Trophoblast cell (in vitro differentiated cells and primary cell): ENCODE results near the gene LIPG.

ENCODE experiments used
- DNase-seq, 2 donors: peaks; one replicate each; pipeline ENCODE4 v3.0.0-alpha.2; 2016
- H2AFZ ChIP-seq: 2 replicates; pipeline ENCODE4 v1.6.1; 2013; ENCODE audit warnings: low read length, moderate library complexity, mild to moderate bottlenecking; ENCODE audit not compliant: insufficient read depth, poor library complexity
- H2AK5ac ChIP-seq: 2 replicates; pipeline ENCODE4 v1.6.1; 2013; ENCODE audit warnings: mild to moderate bottlenecking, low read length
- H2BK120ac ChIP-seq: 2 replicates; pipeline ENCODE4 v1.6.1; 2013; ENCODE audit warnings: low read length, mild to moderate bottlenecking, moderate library complexity; ENCODE audit not compliant: insufficient read depth, poor library complexity
- H2BK12ac ChIP-seq: 2 replicates; pipeline ENCODE4 v1.6.1; 2013; ENCODE audit warnings: mild to moderate bottlenecking, low read length, moderate library complexity
- H2BK5ac ChIP-seq: 2 replicates; pipeline ENCODE4 v1.6.1; 2013; ENCODE audit warnings: low read length, low read depth, moderate library complexity, mild to moderate bottlenecking; ENCODE audit not compliant: poor library complexity
- H3K14ac ChIP-seq: 2 replicates; pipeline ENCODE4 v1.6.1; 2013; ENCODE audit warnings: mild to moderate bottlenecking, low read length
- H3K18ac ChIP-seq: 2 replicates; pipeline ENCODE4 v1.6.1; 2013; ENCODE audit warnings: mild to moderate bottlenecking, low read length
- H3K23ac ChIP-seq: 2 replicates; pipeline ENCODE4 v1.6.1; 2013; ENCODE audit warnings: low read length
- H3K27ac ChIP-seq: 2 replicates; pipeline ENCODE4 v1.5.1; 2013; ENCODE audit warnings: low read depth, mild to moderate bottlenecking, inconsistent platforms, low read length, moderate library complexity
- H3K27me3 ChIP-seq: 2 replicates; pipeline ENCODE4 v1.6.1; 2013; ENCODE audit warnings: inconsistent platforms, mild to moderate bottlenecking, low read length, moderate library complexity; ENCODE audit not compliant: insufficient read depth
- H3K36me3 ChIP-seq, 2 experiments: 1 replicate in 1 of 2; 2 replicates in 1 of 2; pipeline ENCODE4 v1.6.1; 2013; ENCODE audit warnings: low read length in 2 of 2, mild to moderate bottlenecking in 2 of 2, moderate library complexity in 1 of 2; ENCODE audit not compliant: insufficient read depth in 2 of 2, control insufficient read depth in 1 of 2
- H3K4ac ChIP-seq: 2 replicates; pipeline ENCODE4 v1.6.1; 2013; ENCODE audit warnings: low read depth, mild to moderate bottlenecking, low read length, moderate library complexity
- H3K4me1 ChIP-seq, 2 experiments: 1 replicate in 1 of 2; 2 replicates in 1 of 2; pipeline ENCODE4 v1.6.1; 2013; ENCODE audit warnings: low read length in 2 of 2, mild to moderate bottlenecking in 2 of 2, moderate library complexity in 1 of 2; ENCODE audit not compliant: insufficient read depth in 2 of 2, control insufficient read depth in 1 of 2
- H3K4me2 ChIP-seq: 2 replicates; pipeline ENCODE4 v1.6.1; 2013; ENCODE audit warnings: inconsistent platforms, mild to moderate bottlenecking, low read length, moderate library complexity
- H3K4me3 ChIP-seq: 2 replicates; pipeline ENCODE4 v1.5.1; 2013; ENCODE audit warnings: mild to moderate bottlenecking, low read depth, low read length, inconsistent platforms
- H3K79me1 ChIP-seq: one replicate; pipeline ENCODE4 v1.6.1; 2013; ENCODE audit warnings: low read length
- H3K79me2 ChIP-seq: 2 replicates; pipeline ENCODE4 v1.6.1; 2013; ENCODE audit warnings: low read length, mild to moderate bottlenecking; ENCODE audit not compliant: control insufficient read depth, insufficient read depth, poor library complexity
- H3K9ac ChIP-seq: 2 replicates; pipeline ENCODE4 v1.6.1; 2013; ENCODE audit warnings: mild to moderate bottlenecking, low read length
- H3K9me3 ChIP-seq: 2 replicates; pipeline ENCODE4 v1.6.1; 2013; ENCODE audit warnings: low read depth, mild to moderate bottlenecking, control low read depth, inconsistent platforms, low read length; ENCODE audit not compliant: insufficient read depth
- H4K12ac ChIP-seq: 2 replicates; pipeline ENCODE4 v1.6.1; 2013; ENCODE audit warnings: low read depth, mild to moderate bottlenecking, low read length, moderate library complexity
- H4K8ac ChIP-seq: 2 replicates; pipeline ENCODE4 v1.6.1; 2013; ENCODE audit warnings: low read depth, mild to moderate bottlenecking, low read length, moderate library complexity
- H4K91ac ChIP-seq: one replicate; pipeline ENCODE4 v1.6.1; 2013; ENCODE audit warnings: low read depth, mild to moderate bottlenecking, low read length, moderate library complexity
- WGBS: extraction: QIAGEN DNeasy Blood & Tissue Kit; methylation state at CpG from one replicate; pipeline ENCODE4 v1.1.7; 2013; ENCODE audit warnings: missing lambda C conversion rate; ENCODE audit not compliant: insufficient read length, insufficient coverage; ENCODE audit errors: extremely low coverage; 5-methylcytosine and 5-hydroxymethylcytosine counted together

LIPG gene

DNA sequence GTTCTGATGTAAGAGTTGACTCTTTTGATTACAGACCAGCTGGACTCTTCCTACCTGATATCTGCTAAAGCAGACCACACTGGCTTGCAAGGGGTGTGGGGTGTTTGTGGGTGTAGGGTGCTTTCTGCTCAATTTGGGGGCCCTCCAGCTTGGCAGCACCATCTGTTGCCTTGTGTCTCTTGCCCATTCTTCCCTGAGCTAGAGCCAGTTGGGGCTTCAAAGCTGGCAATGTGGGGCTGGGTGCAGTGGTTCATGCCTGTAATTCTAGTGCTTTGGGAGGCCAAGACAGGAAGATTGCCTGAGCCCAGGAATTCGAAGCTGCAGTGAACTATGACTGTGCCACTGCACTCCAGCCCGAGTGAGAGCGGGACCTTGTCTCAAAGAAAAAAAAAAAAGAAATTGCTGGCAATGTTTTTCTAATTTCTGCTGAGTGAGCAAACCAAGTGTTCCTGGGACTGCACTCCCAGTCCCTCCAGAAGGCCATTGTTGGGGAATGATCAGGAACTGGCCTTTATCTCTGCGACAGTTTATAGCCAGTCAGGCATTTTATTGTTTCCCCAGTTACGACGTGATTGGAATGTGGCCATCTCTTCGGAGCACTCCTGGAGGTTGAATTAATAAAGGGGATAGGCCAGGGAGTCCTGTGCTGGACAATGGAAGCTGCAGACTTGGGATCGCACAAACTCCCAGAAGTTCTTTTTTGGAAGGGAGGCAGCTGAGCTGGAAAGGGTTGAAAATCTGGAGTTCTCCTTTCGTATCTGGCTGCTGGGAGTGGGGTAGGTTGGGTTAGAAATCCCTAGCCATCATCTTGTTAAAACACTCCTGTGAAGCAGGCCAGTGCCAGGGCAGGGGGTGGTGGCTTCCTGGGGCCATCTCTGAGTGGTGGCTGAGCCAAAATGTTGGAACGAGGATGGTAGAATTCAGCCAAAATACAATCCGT lies 57.2 kb downstream of the LIPG start:
- H3K79me1 ChIP-seq, result no peaks in the 10 kb centered on the region
- H3K23ac ChIP-seq, result no peak overlapping the region
- no peaks in the 10 kb centered on the region for H3K9me3 ChIP-seq
- H3K27ac ChIP-seq, result no peak overlapping the region
- no peak overlapping the region for H3K4me2 ChIP-seq
- H4K8ac ChIP-seq, result no peak overlapping the region
- H3K79me2 ChIP-seq, result no peaks in the 10 kb centered on the region
- no peak overlapping the region for H3K18ac ChIP-seq
- no peak overlapping the region for H2BK120ac ChIP-seq
- H3K27me3 ChIP-seq, result no peaks in the 10 kb centered on the region
- no peak overlapping the region for H2AK5ac ChIP-seq
- H2BK12ac ChIP-seq, result no peak overlapping the region
- no peak overlapping the region for H3K14ac ChIP-seq
- DNase-seq, result no peak
- H3K4me3 ChIP-seq, result no peak overlapping the region
- peaks cover 12 to 17% of the 10 kb centered on the region in 2 experiments for H3K4me1 ChIP-seq
- H3K9ac ChIP-seq, result no peak overlapping the region
- no peak overlapping the region for H4K91ac ChIP-seq
- H2BK5ac ChIP-seq, result no peak overlapping the region
- H3K36me3 ChIP-seq, result no peaks in the 10 kb centered on the region
- no peak overlapping the region for H3K4ac ChIP-seq
- WGBS, result no CpG with 5 or more reads among the region's 11 CpGs
- no peak overlapping the region for H2AFZ ChIP-seq
- no peak overlapping the region for H4K12ac ChIP-seq

- Histone ChIP-seq H4K91ac (no peak overlapping the region), H3K79me1 (no peaks in the 10 kb centered on the region), H3K4ac (no peak overlapping the region), H4K8ac (no peak overlapping the region), H3K36me3 (no peaks in the 10 kb centered on the region), H3K79me2 (no peaks in the 10 kb centered on the region), H3K18ac (no peak overlapping the region), H2AFZ (no peak overlapping the region), H4K12ac (no peak overlapping the region), H3K4me1 (peaks cover 12 to 17% of the 10 kb centered on the region in 2 experiments), H3K4me2 (no peak overlapping the region), H3K9ac (no peak overlapping the region), H3K14ac (no peak overlapping the region), H2BK120ac (no peak overlapping the region), H3K23ac (no peak overlapping the region), H2BK12ac (no peak overlapping the region), H3K4me3 (no peak overlapping the region), H2AK5ac (no peak overlapping the region), H3K9me3 (no peaks in the 10 kb centered on the region), H3K27ac (no peak overlapping the region), H2BK5ac (no peak overlapping the region), H3K27me3 (no peaks in the 10 kb centered on the region)
- peak; percentile 96 to 99 for DNase-seq
- no CpG with 5 or more reads among the region's 7 CpGs for whole genome bisulfite sequencing
Observed at GRCh38 chr18:49619801-49620200, 57.9 kb downstream of the LIPG start.

- DNase-seq, result no peak
- H2BK12ac ChIP-seq, result no peak overlapping the region
- no peak overlapping the region for H3K27ac ChIP-seq
- peaks cover 12 to 19% of the 10 kb centered on the region in 2 experiments for H3K4me1 ChIP-seq
- H3K79me2 ChIP-seq, result no peaks in the 10 kb centered on the region
- H4K91ac ChIP-seq, result no peak overlapping the region
- no peaks in the 10 kb centered on the region for H3K36me3 ChIP-seq
- no peak overlapping the region for H2AFZ ChIP-seq
- no peak overlapping the region for H3K4me3 ChIP-seq
- H3K79me1 ChIP-seq, result no peaks in the 10 kb centered on the region
- H2BK120ac ChIP-seq, result no peak overlapping the region
- no peak overlapping the region for H3K23ac ChIP-seq
- H2AK5ac ChIP-seq, result no peak overlapping the region
- H3K4ac ChIP-seq, result no peak overlapping the region
- no peak overlapping the region for H2BK5ac ChIP-seq
- H4K12ac ChIP-seq, result no peak overlapping the region
- no CpG with 5 or more reads among the region's 3 CpGs for whole genome bisulfite sequencing
- H3K14ac ChIP-seq, result no peak overlapping the region
- H3K9ac ChIP-seq, result no peak overlapping the region
- no peak overlapping the region for H3K4me2 ChIP-seq
- H3K18ac ChIP-seq, result no peak overlapping the region
- H3K9me3 ChIP-seq, result no peaks in the 10 kb centered on the region
- no peak overlapping the region for H4K8ac ChIP-seq
- no peaks in the 10 kb centered on the region for H3K27me3 ChIP-seq
Observed at GRCh38 chr18:49621301-49621700, 59.4 kb downstream of the LIPG start.

GRCh38 chr18:49621717-49622351 lies 60.0 kb downstream of the LIPG start:
- H4K8ac ChIP-seq, result no peak overlapping the region
- no peak overlapping the region for H3K18ac ChIP-seq
- no peak overlapping the region for H3K14ac ChIP-seq
- H3K79me2 ChIP-seq, result no peaks in the 10 kb centered on the region
- H3K4me2 ChIP-seq, result no peak overlapping the region
- H3K4me1 ChIP-seq, result peaks cover 12 to 19% of the 10 kb centered on the region in 2 experiments
- H2BK5ac ChIP-seq, result no peak overlapping the region
- no peaks in the 10 kb centered on the region for H3K9me3 ChIP-seq
- no peak overlapping the region for H4K91ac ChIP-seq
- no peaks in the 10 kb centered on the region for H3K27me3 ChIP-seq
- no peak overlapping the region for H4K12ac ChIP-seq
- no peak overlapping the region for H2BK120ac ChIP-seq
- no peaks in the 10 kb centered on the region for H3K36me3 ChIP-seq
- no peaks in the 10 kb centered on the region for H3K79me1 ChIP-seq
- no peak overlapping the region for H3K4me3 ChIP-seq
- WGBS, result no CpG with 5 or more reads among the region's 12 CpGs
- no peak overlapping the region for H3K4ac ChIP-seq
- peak overlapping the region; percentile 63 for H2BK12ac ChIP-seq
- H3K9ac ChIP-seq, result no peak overlapping the region
- no peak overlapping the region for H2AK5ac ChIP-seq
- H2AFZ ChIP-seq, result no peak overlapping the region
- H3K27ac ChIP-seq, result no peak overlapping the region
- no peak overlapping the region for H3K23ac ChIP-seq
- DNase-seq, result peak; percentile 78 to 96
